ENCODE measurements around the gene ZFHX3.

GRCh38 chr16:72985995-72986394, 61.9 kb downstream of the ZFHX3 start:
- no peak for TF ChIP-seq ZFX (IDR thresholded peaks at IDR 0.05)
- no peak for TF ChIP-seq CTCF (conservative IDR thresholded peaks at IDR 0.05)

Data from C4-2B (cell line).